Mammary epithelial cell (primary cell): ENCODE data around the gene SMYD3.

Experiments used
- EZH2 ChIP-seq: IDR thresholded peaks from 2 replicates; pipeline ENCODE4 v1.6.1; 2012; ENCODE audit warnings: low read length, inconsistent platforms, borderline replicate concordance
- TF ChIP-seq, protein P1 (sequence below), 2 donors: IDR thresholded peaks in 1 of 2; conservative IDR thresholded peaks in 1 of 2; 2 replicates each; pipeline ENCODE4 v1.5.1; 2011 to 2012; ENCODE audit warnings: inconsistent platforms in 2 of 2, low read length in 2 of 2, mild to moderate bottlenecking in 2 of 2, control low read depth in 1 of 2, low read depth in 1 of 2; ENCODE audit not compliant: insufficient read depth in 1 of 2; ENCODE audit errors: extremely low read depth in 1 of 2

- TF ChIP-seq, protein P1, sequence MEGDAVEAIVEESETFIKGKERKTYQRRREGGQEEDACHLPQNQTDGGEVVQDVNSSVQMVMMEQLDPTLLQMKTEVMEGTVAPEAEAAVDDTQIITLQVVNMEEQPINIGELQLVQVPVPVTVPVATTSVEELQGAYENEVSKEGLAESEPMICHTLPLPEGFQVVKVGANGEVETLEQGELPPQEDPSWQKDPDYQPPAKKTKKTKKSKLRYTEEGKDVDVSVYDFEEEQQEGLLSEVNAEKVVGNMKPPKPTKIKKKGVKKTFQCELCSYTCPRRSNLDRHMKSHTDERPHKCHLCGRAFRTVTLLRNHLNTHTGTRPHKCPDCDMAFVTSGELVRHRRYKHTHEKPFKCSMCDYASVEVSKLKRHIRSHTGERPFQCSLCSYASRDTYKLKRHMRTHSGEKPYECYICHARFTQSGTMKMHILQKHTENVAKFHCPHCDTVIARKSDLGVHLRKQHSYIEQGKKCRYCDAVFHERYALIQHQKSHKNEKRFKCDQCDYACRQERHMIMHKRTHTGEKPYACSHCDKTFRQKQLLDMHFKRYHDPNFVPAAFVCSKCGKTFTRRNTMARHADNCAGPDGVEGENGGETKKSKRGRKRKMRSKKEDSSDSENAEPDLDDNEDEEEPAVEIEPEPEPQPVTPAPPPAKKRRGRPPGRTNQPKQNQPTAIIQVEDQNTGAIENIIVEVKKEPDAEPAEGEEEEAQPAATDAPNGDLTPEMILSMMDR (conservative IDR thresholded peaks at IDR 0.05 in 1 of 2, IDR thresholded peaks at IDR 0.05 in 1 of 2; ENCODE audit: extremely low read depth in 1 of 2, insufficient read depth in 1 of 2, low read depth in 1 of 2, low read length in 2 of 2) = no peak
- no peak for TF ChIP-seq EZH2
These were observed 182.4 kb downstream of the SMYD3 start for GRCh38 chr1:246324711-246325110.
